Measurements from ENCODE around the gene PRDM5. TPM values are rescaled to one million over a fixed set of nuclear protein-coding genes. Genes with fewer than 3 reads are reported as not detected.
A peak's percentile ranks its signal among the peaks of the same experiment; 100 is the strongest.

PRDM5 gene
- total RNA-seq, 2 donors from 2014 or later: 9.9 to 18.9 TPM

- H3K36me3 ChIP-seq: no peaks in the 10 kb centered on the region
- no peaks in the 10 kb centered on the region for H3K27me3 ChIP-seq (replicated peaks; ENCODE audit: insufficient read depth)
- H3K9me3 ChIP-seq: no peaks in the 10 kb centered on the region
- H3K27ac ChIP-seq: no peak overlapping the region
- H3K4me3 ChIP-seq: no peak overlapping the region
- no peak for TF ChIP-seq CTCF (IDR thresholded peaks at IDR 0.05)
- no peak for TF ChIP-seq POLR2A (IDR thresholded peaks at IDR 0.05)
- H3K4me1 ChIP-seq (replicated peaks): no peaks in the 10 kb centered on the region
- no peak for DNase-seq (ENCODE audit: low spot score)
- WGBS: 72% methylated on average over 4 of the region's 4 CpGs
- intact Hi-C loops (cut with DNase I): loop anchor here (5.0 kb wide), 1 partner anchor 383 kb away; no protein-coding TSS in a partner anchor
These were observed 208.0 kb downstream of the PRDM5 start for GRCh38 chr4:120714417-120715010.

GRCh38 chr4:120709991-120710390 lies 212.5 kb downstream of the PRDM5 start:
- Histone ChIP-seq H3K27me3 (replicated peaks; ENCODE audit: insufficient read depth) (no peaks in the 10 kb centered on the region), H3K9me3 (no peaks in the 10 kb centered on the region), H3K27ac (no peak overlapping the region), H3K4me1 (replicated peaks) (no peaks in the 10 kb centered on the region), H3K4me3 (no peak overlapping the region), H3K36me3 (no peaks in the 10 kb centered on the region)
- 69% methylated on average over 3 of the region's 3 CpGs for WGBS
- TF ChIP-seq POLR2AphosphoS5 (IDR thresholded peaks at IDR 0.05) (no peak), POLR2A (IDR thresholded peaks at IDR 0.05) (no peak), CTCF (IDR thresholded peaks at IDR 0.05) (no peak)
- intact Hi-C loops (cut with DNase I): no loop called here
- no peak for DNase-seq (ENCODE audit: low spot score)

GRCh38 chr4:120704538-120704937 lies 218.0 kb downstream of the PRDM5 start:
- WGBS: 66% methylated on average over 6 of the region's 6 CpGs

GRCh38 chr4:120703908-120704307 lies 218.6 kb downstream of the PRDM5 start:
- WGBS: 46% methylated on average over 1 of the region's 1 CpG
- TF ChIP-seq CTCF (IDR thresholded peaks at IDR 0.05) (no peak), POLR2AphosphoS5 (IDR thresholded peaks at IDR 0.05) (no peak), POLR2A (IDR thresholded peaks at IDR 0.05) (no peak)
- Histone ChIP-seq H3K27me3 (replicated peaks; ENCODE audit: insufficient read depth) (no peaks in the 10 kb centered on the region), H3K36me3 (no peaks in the 10 kb centered on the region), H3K9me3 (no peaks in the 10 kb centered on the region), H3K4me1 (replicated peaks) (no peaks in the 10 kb centered on the region), H3K4me3 (no peak overlapping the region), H3K27ac (no peak overlapping the region)
- no peak for DNase-seq (ENCODE audit: low spot score)
- intact Hi-C loops (cut with DNase I): no loop called here

More at GRCh38 chr4:120704538-120704937, 218.0 kb downstream of the PRDM5 start:
- H3K9me3 ChIP-seq: no peaks in the 10 kb centered on the region
- intact Hi-C loops (cut with DNase I): no loop called here
- no peaks in the 10 kb centered on the region for H3K27me3 ChIP-seq (replicated peaks; ENCODE audit: insufficient read depth)
- H3K4me3 ChIP-seq: no peak overlapping the region
- no peak for DNase-seq (ENCODE audit: low spot score)
- H3K4me1 ChIP-seq (replicated peaks): no peaks in the 10 kb centered on the region
- no peak overlapping the region for H3K27ac ChIP-seq
- no peak for TF ChIP-seq CTCF (IDR thresholded peaks at IDR 0.05)
- no peak for TF ChIP-seq POLR2A (IDR thresholded peaks at IDR 0.05)
- no peak for TF ChIP-seq POLR2AphosphoS5 (IDR thresholded peaks at IDR 0.05)
- no peaks in the 10 kb centered on the region for H3K36me3 ChIP-seq

- H3K36me3 ChIP-seq: no peaks in the 10 kb centered on the region
- no peaks in the 10 kb centered on the region for H3K27me3 ChIP-seq (replicated peaks; ENCODE audit: insufficient read depth)
- intact Hi-C loops (cut with DNase I): no loop called here
- H3K4me1 ChIP-seq (replicated peaks): no peaks in the 10 kb centered on the region
- TF ChIP-seq POLR2A (IDR thresholded peaks at IDR 0.05) (no peak), POLR2AphosphoS5 (IDR thresholded peaks at IDR 0.05) (no peak), CTCF (IDR thresholded peaks at IDR 0.05) (no peak)
- WGBS: 69% methylated on average over 1 of the region's 1 CpG
- no peak overlapping the region for H3K27ac ChIP-seq
- no peak overlapping the region for H3K4me3 ChIP-seq
- DNase-seq (ENCODE audit: low spot score): peak; percentile 20
- H3K9me3 ChIP-seq: no peaks in the 10 kb centered on the region
These were observed 223.2 kb downstream of the PRDM5 start for GRCh38 chr4:120699354-120699753.

All from prostate gland (tissue), 2 donors.